Endothelial cell of umbilical vein (primary cell): Measurements from ENCODE around the gene RBM39.

ENCODE experiments used
- CTCF ChIP-seq, 2 donors: IDR thresholded peaks; 1 replicate in 1 of 2; 2 replicates in 1 of 2; pipeline ENCODE4 v1.5.1; 2011; ENCODE audit warnings: low read length in 2 of 2, mild to moderate bottlenecking in 2 of 2, moderate library complexity in 2 of 2, control low read depth in 1 of 2, inconsistent platforms in 1 of 2, low read depth in 1 of 2; ENCODE audit not compliant: insufficient read depth in 1 of 2; ENCODE audit errors: extremely low read depth in 1 of 2
- EZH2 ChIP-seq: IDR thresholded peaks from 2 replicates; pipeline ENCODE4 v1.6.1; 2012; ENCODE audit warnings: borderline replicate concordance, low read depth, mild to moderate bottlenecking, moderate library complexity, low read length, inconsistent platforms; ENCODE audit not compliant: severe bottlenecking
- FOS ChIP-seq: IDR thresholded peaks from 2 replicates; pipeline ENCODE4 v1.6.1; 2011; ENCODE audit warnings: mild to moderate bottlenecking, low read length, moderate library complexity, borderline replicate concordance; ENCODE audit not compliant: insufficient read depth
- MAX ChIP-seq: IDR thresholded peaks from 2 replicates; pipeline ENCODE4 v1.6.1; 2011; ENCODE audit not compliant: insufficient read depth, insufficient read length
- MYC ChIP-seq: IDR thresholded peaks from one replicate; pipeline ENCODE4 v1.6.1; 2011; ENCODE audit warnings: mild to moderate bottlenecking, low read depth, low read length
- POLR2A ChIP-seq: IDR thresholded peaks from 2 replicates; pipeline ENCODE4 v1.6.1; 2012; ENCODE audit warnings: low read depth, mild to moderate bottlenecking, control low read depth, low read length
- POLR2AphosphoS5 ChIP-seq: IDR thresholded peaks from 2 replicates; pipeline ENCODE4 v1.6.1; 2012; ENCODE audit warnings: low read depth, mild to moderate bottlenecking, control low read depth, low read length, moderate library complexity; ENCODE audit not compliant: insufficient read depth

GRCh38 chr20:35714127-35714526 is 27.9 kb downstream of the RBM39 start:
- no peak for TF ChIP-seq MYC
- TF ChIP-seq CTCF (IDR thresholded peaks at IDR 0.05; ENCODE audit: extremely low read depth in 1 of 2, insufficient read depth in 1 of 2, low read depth in 1 of 2, low read length in 2 of 2), result no peak
- no peak for TF ChIP-seq POLR2AphosphoS5
- no peak for TF ChIP-seq MAX
- TF ChIP-seq FOS, result no peak
- no peak for TF ChIP-seq POLR2A
- no peak for TF ChIP-seq EZH2
